ACC112 (cell line): ENCODE results near the gene ANXA10.

Source experiments
- H2AFZ ChIP-seq: fragments of 200-600 bp; sonication (generic); one replicate; pipeline ENCODE4 v1.6.0; 2017; ENCODE audit warnings: antibody characterized with exemption, low read length; ENCODE audit not compliant: unreplicated experiment
- H3K27ac ChIP-seq: fragments of 200-600 bp; sonication (generic); 2 replicates; pipeline ENCODE4 v1.5.1; 2014; ENCODE audit warnings: low read depth, mild to moderate bottlenecking, antibody characterized with exemption, low read length, moderate library complexity
- H3K27me3 ChIP-seq: fragments of 200-600 bp; sonication (generic); 2 replicates; pipeline ENCODE4 v1.6.1; 2014; ENCODE audit warnings: mild to moderate bottlenecking, antibody characterized with exemption, low read length, moderate library complexity, mixed read lengths; ENCODE audit not compliant: insufficient read depth
- H3K36me3 ChIP-seq: fragments of 200-600 bp; sonication (generic); 2 replicates; pipeline ENCODE4 v1.6.1; 2016; ENCODE audit warnings: mild to moderate bottlenecking, antibody characterized with exemption, low read length, moderate library complexity, mixed read lengths; ENCODE audit not compliant: insufficient read depth
- H3K4me1 ChIP-seq: fragments of 200-600 bp; sonication (generic); one replicate; pipeline ENCODE4 v1.6.1; 2016; ENCODE audit warnings: low read length, mixed read lengths; ENCODE audit not compliant: insufficient read depth, unreplicated experiment, control insufficient read depth
- H3K4me3 ChIP-seq: fragments of 200-600 bp; sonication (generic); 2 replicates; pipeline ENCODE4 v1.5.1; 2014; ENCODE audit warnings: mild to moderate bottlenecking, low read depth, low read length
- H3K79me2 ChIP-seq: fragments of 200-600 bp; sonication (generic); one replicate; pipeline ENCODE4 v1.6.0; 2016; ENCODE audit warnings: low read length; ENCODE audit not compliant: control insufficient read depth, unreplicated experiment, insufficient read depth

Gene ANXA10

GRCh38 chr4:168153596-168154440, 61.5 kb downstream of the ANXA10 start:
- H3K36me3 ChIP-seq = no peaks in the 10 kb centered on the region; the same call in 1 of the 2 replicates
- no peaks in the 10 kb centered on the region for H3K27me3 ChIP-seq
- H3K27ac ChIP-seq = peak overlapping the region; percentile 41
- H3K4me1 ChIP-seq = peaks cover 5% of the 10 kb centered on the region
- H3K79me2 ChIP-seq = no peaks in the 10 kb centered on the region
- H3K4me3 ChIP-seq = peak overlapping the region; percentile 67
- peak overlapping the region; percentile 91 for H2AFZ ChIP-seq

- Histone ChIP-seq H3K27ac (peak overlapping the region; percentile 5; the same call in 1 of the 2 replicates), H3K4me1 (peaks cover 5% of the 10 kb centered on the region), H3K4me3 (no peak overlapping the region), H3K79me2 (no peaks in the 10 kb centered on the region), H3K36me3 (peaks cover 4% of the 10 kb centered on the region), H2AFZ (no peak overlapping the region), H3K27me3 (no peaks in the 10 kb centered on the region)
These were observed 62.4 kb downstream of the ANXA10 start for GRCh38 chr4:168154546-168155277.

- Histone ChIP-seq H3K27me3 (no peaks in the 10 kb centered on the region), H3K27ac (no peak overlapping the region), H2AFZ (no peak overlapping the region), H3K4me1 (no peaks in the 10 kb centered on the region), H3K4me3 (no peak overlapping the region), H3K79me2 (no peaks in the 10 kb centered on the region), H3K36me3 (peaks cover 11% of the 10 kb centered on the region)
These were observed 70.3 kb downstream of the ANXA10 start for GRCh38 chr4:168162604-168163003.

GRCh38 chr4:168163106-168163505, 70.8 kb downstream of the ANXA10 start:
- no peak overlapping the region for H3K4me3 ChIP-seq
- H2AFZ ChIP-seq = no peak overlapping the region
- H3K4me1 ChIP-seq = no peaks in the 10 kb centered on the region
- no peak overlapping the region for H3K27ac ChIP-seq
- no peaks in the 10 kb centered on the region for H3K79me2 ChIP-seq
- H3K27me3 ChIP-seq = no peaks in the 10 kb centered on the region
- H3K36me3 ChIP-seq = peaks cover 11% of the 10 kb centered on the region

GRCh38 chr4:168164045-168164444, 71.7 kb downstream of the ANXA10 start:
- Histone ChIP-seq H2AFZ (no peak overlapping the region), H3K27ac (no peak overlapping the region), H3K4me1 (no peaks in the 10 kb centered on the region), H3K27me3 (no peaks in the 10 kb centered on the region), H3K4me3 (no peak overlapping the region), H3K36me3 (peaks cover 14% of the 10 kb centered on the region; the same call in 1 of the 2 replicates), H3K79me2 (no peaks in the 10 kb centered on the region)

- Histone ChIP-seq H3K79me2 (no peaks in the 10 kb centered on the region), H3K27me3 (no peaks in the 10 kb centered on the region), H3K4me1 (no peaks in the 10 kb centered on the region), H3K36me3 (peaks cover 10% of the 10 kb centered on the region; the same call in 1 of the 2 replicates), H3K4me3 (no peak overlapping the region), H3K27ac (no peak overlapping the region), H2AFZ (no peak overlapping the region)
These were observed 72.7 kb downstream of the ANXA10 start for GRCh38 chr4:168164915-168165548.

- Histone ChIP-seq H3K27ac (no peak overlapping the region), H3K36me3 (peaks cover 10% of the 10 kb centered on the region; the same call in 1 of the 2 replicates), H2AFZ (no peak overlapping the region), H3K79me2 (no peaks in the 10 kb centered on the region), H3K4me3 (no peak overlapping the region), H3K4me1 (no peaks in the 10 kb centered on the region), H3K27me3 (no peaks in the 10 kb centered on the region)
These were observed 75.5 kb downstream of the ANXA10 start for GRCh38 chr4:168167714-168168284.

- no peak overlapping the region for H3K27ac ChIP-seq
- no peaks in the 10 kb centered on the region for H3K79me2 ChIP-seq
- H3K4me3 ChIP-seq = no peak overlapping the region
These were observed 82.0 kb downstream of the ANXA10 start for GRCh38 chr4:168174308-168174707.

GRCh38 chr4:168177546-168178149, 85.3 kb downstream of the ANXA10 start:
- H3K79me2 ChIP-seq = no peaks in the 10 kb centered on the region
- no peaks in the 10 kb centered on the region for H3K36me3 ChIP-seq
- no peak overlapping the region for H3K27ac ChIP-seq
- H3K4me1 ChIP-seq = no peaks in the 10 kb centered on the region
- H3K4me3 ChIP-seq = no peak overlapping the region
- H3K27me3 ChIP-seq = no peaks in the 10 kb centered on the region
- no peak overlapping the region for H2AFZ ChIP-seq

More at GRCh38 chr4:168174308-168174707, 82.0 kb downstream of the ANXA10 start:
- Histone ChIP-seq H2AFZ (no peak overlapping the region), H3K27me3 (no peaks in the 10 kb centered on the region), H3K4me1 (no peaks in the 10 kb centered on the region), H3K36me3 (no peaks in the 10 kb centered on the region)
